GM12891 (cell line): Measurements from ENCODE around the gene SMIM7.

Experiments used
- PAX5 ChIP-seq: IDR thresholded peaks from 2 replicates; pipeline ENCODE4 v1.6.1; 2011; ENCODE audit warnings: low read length, moderate library complexity, mild to moderate bottlenecking; ENCODE audit not compliant: insufficient read depth, severe bottlenecking
- POLR2A ChIP-seq: IDR thresholded peaks from 2 replicates; pipeline ENCODE4 v1.6.1; 2011; ENCODE audit warnings: low read depth, low read length, control low read depth
- POLR2AphosphoS5 ChIP-seq: IDR thresholded peaks from 2 replicates; pipeline ENCODE4 v1.6.1; 2011; ENCODE audit warnings: low read depth, low read length, control low read depth
- POU2F2 ChIP-seq: IDR thresholded peaks from 2 replicates; pipeline ENCODE4 v1.6.1; 2011; ENCODE audit warnings: low read depth, mild to moderate bottlenecking, control low read depth, low read length, moderate library complexity
- SPI1 ChIP-seq: IDR thresholded peaks from 2 replicates; pipeline ENCODE4 v1.6.1; 2011; ENCODE audit warnings: low read depth, low read length, control low read depth
- TAF1 ChIP-seq: IDR thresholded peaks from 2 replicates; pipeline ENCODE4 v1.6.1; 2011; ENCODE audit warnings: low read depth, low read length, control low read depth

GRCh38 chr19:16637535-16637934 lies 22.4 kb downstream of the SMIM7 start:
- no peak for TF ChIP-seq POU2F2
- TF ChIP-seq POLR2AphosphoS5, result no peak
- TF ChIP-seq SPI1, result no peak
- no peak for TF ChIP-seq POLR2A
- no peak for TF ChIP-seq TAF1
- TF ChIP-seq PAX5, result no peak
